ENCODE data around the gene GPR15LG. TPM values are rescaled to one million over a fixed set of nuclear protein-coding genes. Genes with fewer than 3 reads are reported as not detected.

Gene GPR15LG
- total and polyA plus RNA-seq, 2 experiments from 2014 or later: not detected

GRCh38 chr10:84191106-84191505, 17.5 kb downstream of the GPR15LG start (continued):
- TF ChIP-seq EZH2 (IDR thresholded peaks at IDR 0.05; ENCODE audit: low read depth, unreplicated experiment): no peak
- no peak for TF ChIP-seq JUNB (IDR thresholded peaks at IDR 0.05; ENCODE audit: unreplicated experiment)

GRCh38 chr10:84193327-84193726, 19.7 kb downstream of the GPR15LG start:
- no peak overlapping the region for H3K27ac Mint-ChIP-seq

More at GRCh38 chr10:84193327-84193726, 19.7 kb downstream of the GPR15LG start:
- Histone ChIP-seq H3K9me2 (ENCODE audit: insufficient read depth) (no peaks in the 10 kb centered on the region), H3K4me2 (no peak overlapping the region), H3K27me3 (ENCODE audit: insufficient read depth) (peaks cover 40% of the 10 kb centered on the region), H3F3A (replicated peaks; ENCODE audit: low read depth) (no peaks in the 10 kb centered on the region), H3K36me3 (ENCODE audit: insufficient read depth) (no peaks in the 10 kb centered on the region), H4K20me1 (replicated peaks; ENCODE audit: insufficient read depth) (no peaks in the 10 kb centered on the region), H3K27ac (ENCODE audit: low read depth) (no peak overlapping the region), H3K4me1 (ENCODE audit: insufficient read depth) (peaks cover 3% of the 10 kb centered on the region; the same call in 1 of the 2 replicates), H3K4me3 (no peak overlapping the region), H3K79me2 (replicated peaks; ENCODE audit: insufficient read depth) (no peaks in the 10 kb centered on the region), H2AFZ (no peak overlapping the region)
- Mint-ChIP-seq H3K27me3 (ENCODE audit: insufficient read depth, low read depth, poor library complexity) (peaks cover 40% of the 10 kb centered on the region), H3K36me3 (ENCODE audit: low read depth) (no peaks in the 10 kb centered on the region), H3K9me3 (no peaks in the 10 kb centered on the region), H3K4me3 (no peak overlapping the region), H3K4me1 (peaks cover 5% of the 10 kb centered on the region)
- DNase-seq (ENCODE audit: low spot score) (no peak), ATAC-seq (no peak)
- TF ChIP-seq JUNB (IDR thresholded peaks at IDR 0.05; ENCODE audit: unreplicated experiment) (no peak), CTCF (conservative IDR thresholded peaks at IDR 0.05; ENCODE audit: low read depth in 2 of 2) (no peak), NANOG (IDR thresholded peaks at IDR 0.05; ENCODE audit: borderline replicate concordance) (no peak), ZNF114 (CRISPR knock-in tag; IDR thresholded peaks at IDR 0.05) (no peak), ZNF331 (CRISPR knock-in tag; IDR thresholded peaks at IDR 0.05; ENCODE audit: low read depth) (no peak), ZNF462 (CRISPR knock-in tag; IDR thresholded peaks at IDR 0.05) (no peak), REST (IDR thresholded peaks at IDR 0.05; ENCODE audit: unreplicated experiment) (no peak), POLR2AphosphoS5 (IDR thresholded peaks at IDR 0.05; ENCODE audit: low read depth) (no peak), STAT1 (IDR thresholded peaks at IDR 0.05; ENCODE audit: unreplicated experiment) (no peak), CREB1 (CRISPR knock-in tag; IDR thresholded peaks at IDR 0.05; ENCODE audit: low read depth) (no peak), ETS1 (IDR thresholded peaks at IDR 0.05) (no peak), EZH2 (IDR thresholded peaks at IDR 0.05; ENCODE audit: low read depth, unreplicated experiment) (no peak), EZH2phosphoT487 (IDR thresholded peaks at IDR 0.05; ENCODE audit: unreplicated experiment) (no peak)
